IMR-90 (cell line): ENCODE data around the gene LSM14A. TPM values are rescaled to one million over a fixed set of nuclear protein-coding genes. Genes with fewer than 3 reads are reported as not detected.
A peak's percentile ranks its signal among the peaks of the same experiment; 100 is the strongest.

ENCODE experiments used
- ATAC-seq: fragments of 200-7000 bp; cut with Tn5 transposase; 2 replicates; pipeline ENCODE4 v1.9.1; 2020; ENCODE audit warnings: low read depth, mild to moderate bottlenecking, moderate library complexity
- BruUV-seq: library from RNA; stranded (reverse); fragments of 400-500 nt; replicated peaks from 2 replicates; lab custom pipeline; 2021; lab: Mats Ljungman, UMichigan
- CTCF ChIA-PET: fragments of 300-600 bp; formaldehyde crosslinking; extraction: SDS; loops from one replicate; lab custom pipeline; 2021; ENCODE audit warnings: antibody characterized with exemption; lab: Yijun Ruan, JAX
- POLR2A ChIA-PET: fragments of 300-600 bp; sonication (Branson Sonifier 250); formaldehyde crosslinking; loops from one replicate; lab custom pipeline; 2022; ENCODE audit warnings: antibody characterized with exemption; ENCODE audit not compliant: unreplicated experiment; lab: Charles Lee
- DNase-seq: peaks from one replicate; pipeline ENCODE4 v3.0.0; 2013
- H2AFZ ChIP-seq: replicated peaks from 2 replicates; pipeline ENCODE3; 2013; ENCODE audit warnings: low read length, mild to moderate bottlenecking; ENCODE audit not compliant: poor library complexity
- H2AK5ac ChIP-seq: 2 replicates; pipeline ENCODE4 v1.6.1; 2013; ENCODE audit warnings: low read depth, low read length, inconsistent platforms
- H2AK9ac ChIP-seq: replicated peaks from 2 replicates; pipeline ENCODE3; 2013; ENCODE audit warnings: mild to moderate bottlenecking, low read depth, low read length, moderate library complexity; ENCODE audit not compliant: poor library complexity
- H2BK120ac ChIP-seq: 2 replicates; pipeline ENCODE4 v1.6.1; 2013; ENCODE audit warnings: low read depth, low read length, inconsistent platforms
- H2BK15ac ChIP-seq: 3 replicates; pipeline ENCODE4 v1.6.1; 2013; ENCODE audit warnings: low read depth, low read length, inconsistent platforms
- H2BK20ac ChIP-seq: 2 replicates; pipeline ENCODE4 v1.6.1; 2013; ENCODE audit warnings: low read depth, mild to moderate bottlenecking, inconsistent platforms, low read length, moderate library complexity
- H2BK5ac ChIP-seq: 2 replicates; pipeline ENCODE4 v1.6.1; 2013; ENCODE audit warnings: mild to moderate bottlenecking, low read depth, low read length, inconsistent platforms; ENCODE audit not compliant: poor library complexity, severe bottlenecking
- H3K14ac ChIP-seq: replicated peaks from 2 replicates; pipeline ENCODE4 v1.6.1; 2013; ENCODE audit warnings: low read depth, low read length, inconsistent platforms
- H3K18ac ChIP-seq: 2 replicates; pipeline ENCODE4 v1.6.1; 2013; ENCODE audit warnings: low read depth, low read length, control low read depth
- H3K23ac ChIP-seq: 2 replicates; pipeline ENCODE4 v1.6.1; 2013; ENCODE audit warnings: low read depth, low read length, inconsistent platforms
- H3K27ac ChIP-seq: 2 replicates; pipeline ENCODE4 v1.5.1; 2013; ENCODE audit warnings: mild to moderate bottlenecking, control low read depth, low read length; ENCODE audit not compliant: insufficient read depth
- H3K27me3 ChIP-seq: 2 replicates; pipeline ENCODE4 v1.6.1; 2013; ENCODE audit warnings: low read length; ENCODE audit not compliant: control insufficient read depth, insufficient read depth
- H3K36me3 ChIP-seq: 2 replicates; pipeline ENCODE4 v1.6.1; 2013; ENCODE audit warnings: low read length, mixed read lengths; ENCODE audit not compliant: control insufficient read depth, insufficient read depth
- H3K4ac ChIP-seq: 2 replicates; pipeline ENCODE4 v1.6.1; 2013; ENCODE audit warnings: low read depth, low read length, inconsistent platforms
- H3K4me1 ChIP-seq: 2 replicates; pipeline ENCODE4 v1.6.1; 2013; ENCODE audit warnings: low read length, mixed read lengths; ENCODE audit not compliant: control insufficient read depth, insufficient read depth
- H3K4me2 ChIP-seq: 2 replicates; pipeline ENCODE4 v1.6.1; 2013; ENCODE audit warnings: low read depth, mild to moderate bottlenecking, control low read depth, low read length, moderate library complexity
- H3K4me3 ChIP-seq: 2 replicates; pipeline ENCODE4 v1.5.1; 2013; ENCODE audit warnings: low read depth, mild to moderate bottlenecking, control low read depth, low read length, moderate library complexity; ENCODE audit not compliant: insufficient read depth
- H3K56ac ChIP-seq: 2 replicates; pipeline ENCODE4 v1.6.1; 2013; ENCODE audit warnings: low read length, inconsistent platforms; ENCODE audit not compliant: insufficient read depth; ENCODE audit errors: extremely low read depth
- H3K79me1 ChIP-seq, 2 experiments: 2 replicates each; pipeline ENCODE4 v1.6.1; 2013; ENCODE audit warnings: low read length in 2 of 2, inconsistent platforms in 1 of 2, low read depth in 1 of 2
- H3K9ac ChIP-seq: 2 replicates; pipeline ENCODE4 v1.6.1; 2013; ENCODE audit warnings: low read depth, low read length, control low read depth
- H3K9me1 ChIP-seq: 2 replicates; pipeline ENCODE4 v1.6.1; 2013; ENCODE audit warnings: low read length, inconsistent platforms; ENCODE audit not compliant: insufficient read depth
- H3K9me3 ChIP-seq: 2 replicates; pipeline ENCODE4 v1.6.1; 2013; ENCODE audit warnings: low read length; ENCODE audit not compliant: control insufficient read depth, insufficient read depth
- H4K20me1 ChIP-seq: 2 replicates; pipeline ENCODE4 v1.6.1; 2013; ENCODE audit warnings: low read length, inconsistent platforms; ENCODE audit not compliant: insufficient read depth
- H4K5ac ChIP-seq: 2 replicates; pipeline ENCODE4 v1.6.1; 2013; ENCODE audit warnings: mild to moderate bottlenecking, low read depth, low read length, control low read depth
- H4K8ac ChIP-seq, 2 experiments: 2 replicates each; pipeline ENCODE4 v1.6.1; 2013; ENCODE audit warnings: low read depth in 2 of 2, low read length in 2 of 2, control low read depth in 1 of 2, inconsistent platforms in 1 of 2
- H4K91ac ChIP-seq: 2 replicates; pipeline ENCODE4 v1.6.1; 2013; ENCODE audit warnings: low read depth, low read length, inconsistent platforms; ENCODE audit not compliant: insufficient read depth
- BHLHE40 ChIP-seq: fragments of 150-350 bp; IDR thresholded peaks from 2 replicates; pipeline ENCODE4 v1.6.1; 2016; ENCODE audit warnings: mild to moderate bottlenecking, low read depth, low read length
- CEBPB ChIP-seq: IDR thresholded peaks from 2 replicates; pipeline ENCODE4 v1.6.1; 2012; ENCODE audit warnings: low read depth, low read length, improper control_type of control experiment
- ELK1 ChIP-seq: fragments of 150-350 bp; IDR thresholded peaks from 2 replicates; pipeline ENCODE4 v1.6.1; 2016; ENCODE audit warnings: low read depth, mild to moderate bottlenecking, low read length, moderate library complexity, borderline replicate concordance
- FOS ChIP-seq: fragments of 150-350 bp; IDR thresholded peaks from 2 replicates; pipeline ENCODE4 v1.6.1; 2016; ENCODE audit warnings: low read depth, low read length
- MAFK ChIP-seq: IDR thresholded peaks from 2 replicates; pipeline ENCODE4 v1.6.1; 2012; ENCODE audit warnings: low read depth, low read length, improper control_type of control experiment
- MXI1 ChIP-seq: IDR thresholded peaks from 2 replicates; pipeline ENCODE4 v1.6.1; 2012; ENCODE audit warnings: low read depth, mild to moderate bottlenecking, low read length, moderate library complexity, borderline replicate concordance
- NFE2L2 ChIP-seq: fragments of 150-350 bp; IDR thresholded peaks from 2 replicates; pipeline ENCODE4 v1.6.1; 2016; ENCODE audit warnings: low read depth, mild to moderate bottlenecking, low read length
- RAD21 ChIP-seq: IDR thresholded peaks from 2 replicates; pipeline ENCODE4 v1.6.1; 2012; ENCODE audit warnings: low read length, improper control_type of control experiment
- RCOR1 ChIP-seq: IDR thresholded peaks from 2 replicates; pipeline ENCODE4 v1.6.1; 2012; ENCODE audit warnings: mild to moderate bottlenecking, low read length, improper control_type of control experiment; ENCODE audit not compliant: insufficient replicate concordance
- SMC3 ChIP-seq: fragments of 150-350 bp; IDR thresholded peaks from 2 replicates; pipeline ENCODE4 v1.6.1; 2016; ENCODE audit warnings: low read depth, mild to moderate bottlenecking, antibody characterized with exemption, low read length, moderate library complexity
- USF2 ChIP-seq: fragments of 150-350 bp; IDR thresholded peaks from 2 replicates; pipeline ENCODE4 v1.6.1; 2017; ENCODE audit warnings: mild to moderate bottlenecking, antibody characterized with exemption, low read length, low read depth
- WGBS, 2 experiments: methylation state at CpG; one replicate each; pipeline versions ENCODE4 v1.1.5 to v1.1.7; 2013; ENCODE audit warnings: missing lambda C conversion rate in 2 of 2; ENCODE audit not compliant: insufficient read length in 1 of 2; ENCODE audit errors: extremely low coverage in 2 of 2; 5-methylcytosine and 5-hydroxymethylcytosine counted together
- dilution Hi-C: fragments of 300-500 bp; cut with HindIII; formaldehyde crosslinking; loops from one replicate; pipeline ENCODE4 v1.14.3; 2018; ENCODE audit warnings: low sequenced_read_pairs; ENCODE audit not compliant: unreplicated experiment
- in situ Hi-C: fragments of 300-500 bp; cut with MboI; formaldehyde crosslinking; loops from 3 replicates; pipeline ENCODE4 v1.14.3; 2019; ENCODE audit warnings: low sequenced_read_pairs, inconsistent platforms, mixed read lengths
- intact Hi-C: fragments of 100-400 bp; cut with micrococcal nuclease; formaldehyde crosslinking; loops from 2 replicates; pipeline ENCODE4 v1.10.0; 2022
- polyA plus RNA-seq, 3 experiments: library from polyadenylated mRNA; depleted of rRNA; stranded (reverse); fragments of >200 nt; gene quantifications; 2 replicates each; pipeline ENCODE4 v1.2.3, GENCODE V29; 2012; ENCODE audit warnings: low replicate concordance in 1 of 3
- total RNA-seq: library from RNA; depleted of rRNA; stranded (reverse); fragments of >200 nt; gene quantifications from 2 replicates; pipeline ENCODE4 v1.2.3, GENCODE V29; 2012

LSM14A gene
- total and polyA plus RNA-seq, 2 of the 4 experiments (the other 2 are of a cell fraction): 44.3 to 54.8 TPM

GRCh38 chr19:34269489-34269888, 97.2 kb downstream of the LSM14A start:
- in situ Hi-C loops: no loop called here
- Histone ChIP-seq H3K27me3 (no peaks in the 10 kb centered on the region), H4K91ac (peak overlapping the region; percentile 94), H3K4me3 (no peak overlapping the region), H3K56ac (peak overlapping the region; percentile 56; the same call in 1 of the 2 replicates), H2BK15ac (peak overlapping the region; percentile 81; the same call in 1 of the 3 replicates), H2BK20ac (peak overlapping the region; percentile 80), H4K8ac (peak overlapping the region; percentile 90 to 93), H2AK9ac (peak overlapping the region; percentile 74), H2BK5ac (peak overlapping the region; percentile 90), H3K36me3 (peaks cover 7% of the 10 kb centered on the region), H3K4me1 (peaks cover 35% of the 10 kb centered on the region), H2AK5ac (peak overlapping the region; percentile 96), H3K18ac (peak overlapping the region; percentile 92), H2AFZ (no peak overlapping the region), H3K4ac (peak overlapping the region; percentile 95), H3K23ac (peak overlapping the region; percentile 71; the same call in 1 of the 2 replicates), H4K20me1 (peaks cover 3% of the 10 kb centered on the region; the same call in 1 of the 2 replicates), H3K9ac (peak overlapping the region; percentile 50), H2BK120ac (peak overlapping the region; percentile 87), H3K27ac (peak overlapping the region; percentile 94; the same call in 1 of the 2 replicates), H4K5ac (peak overlapping the region; percentile 78), H3K14ac (peak overlapping the region; percentile 88), H3K79me1 (peaks cover 50 to 79% of the 10 kb centered on the region in 2 experiments), H3K9me1 (peaks cover 34% of the 10 kb centered on the region), H3K4me2 (peak overlapping the region; percentile 62; the same call in 1 of the 2 replicates), H3K9me3 (no peaks in the 10 kb centered on the region)
- no peak for DNase-seq
- dilution Hi-C loops: no loop called here
- ChIA-PET POLR2A (interaction anchor here (1.3 kb wide), 1 partner anchor 8 kb away, joined by 4 read pairs; no protein-coding TSS in a partner anchor), CTCF (interaction anchor here (2.9 kb wide), 1 partner anchor 77 kb away, joined by 9 read pairs; no protein-coding TSS in a partner anchor)
- WGBS, 2 experiments: no CpG with 5 or more reads among the region's 2 CpGs
- BruUV-seq: no TSS peak
- TF ChIP-seq ELK1 (no peak), NFE2L2 (no peak), MAFK (no peak), RAD21 (no peak), USF2 (no peak), FOS (no peak), MXI1 (no peak), BHLHE40 (no peak), CEBPB (no peak), SMC3 (no peak), RCOR1 (no peak)
- intact Hi-C loops: no loop called here
- ATAC-seq: no peak
